ENCODE results near the gene DNAH14.

DNA sequence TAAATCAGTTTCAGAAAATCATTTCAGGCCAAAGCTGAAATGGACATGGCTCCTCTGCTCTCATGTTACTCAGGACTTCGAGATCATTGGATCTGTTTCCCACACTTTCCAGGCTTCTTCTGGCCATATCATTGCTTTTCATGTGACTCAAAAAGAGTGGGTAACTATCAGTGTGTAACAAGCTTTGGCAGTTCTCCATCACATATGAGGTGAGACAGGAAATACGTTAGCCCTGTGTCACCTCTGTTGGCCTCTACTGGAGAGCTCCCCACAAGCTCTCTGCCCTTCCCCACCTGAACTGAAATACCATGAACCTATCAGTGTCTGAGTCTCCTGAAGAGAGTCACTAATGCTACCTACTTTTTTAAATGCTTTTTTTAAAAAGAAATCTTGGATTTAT lies 370.1 kb downstream of the DNAH14 start:
- no peak for TF ChIP-seq GATA2 (IDR thresholded peaks at IDR 0.05; ENCODE audit: low read depth, low read length)
- no peak for TF ChIP-seq GATA3 (IDR thresholded peaks at IDR 0.05; ENCODE audit: low read depth, low read length)
